ENCODE results near the gene HOXC6. TPM values are rescaled to one million over a fixed set of nuclear protein-coding genes. Genes with fewer than 3 reads are reported as not detected.

HOXC6 gene
- polyA plus RNA-seq, 1 experiment, result 0.02 TPM

DNA sequence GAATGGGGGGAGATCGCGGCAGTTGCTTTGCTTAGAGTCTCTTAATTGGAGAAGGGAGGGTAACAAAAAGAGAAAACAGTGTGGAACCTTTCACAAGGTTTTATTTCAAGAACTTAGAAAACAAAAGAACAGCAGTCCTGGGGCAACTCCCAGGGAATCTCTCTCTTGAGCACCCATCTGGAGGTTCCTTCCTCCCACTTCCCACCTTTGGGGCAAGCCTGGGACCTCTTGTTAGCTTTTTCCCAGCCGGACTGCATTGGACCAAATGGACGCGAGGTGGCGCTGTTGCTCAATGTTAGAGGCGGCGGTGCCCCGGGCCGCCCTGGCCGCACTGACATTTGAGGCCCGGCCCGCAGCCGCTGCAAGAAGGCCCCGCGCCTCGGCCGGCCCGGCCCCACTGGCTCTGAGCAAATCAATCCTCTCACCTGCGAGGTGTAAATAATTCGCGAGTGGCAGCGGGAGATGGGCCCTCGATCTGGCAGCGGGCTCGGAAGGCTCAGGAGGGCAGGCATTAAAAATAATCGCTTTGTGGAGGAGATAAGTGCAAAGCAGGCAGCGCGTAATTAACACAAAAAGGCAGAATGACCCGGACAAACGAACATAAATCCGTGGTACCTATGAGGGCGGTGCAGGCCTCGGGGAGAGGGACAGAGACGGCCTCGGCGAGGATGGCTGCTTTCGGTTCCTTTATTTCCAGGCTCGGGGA is 22.2 kb upstream of the HOXC6 start:
- H3K27ac ChIP-seq (ENCODE audit: low read depth, low read length), result no peak overlapping the region

DNA sequence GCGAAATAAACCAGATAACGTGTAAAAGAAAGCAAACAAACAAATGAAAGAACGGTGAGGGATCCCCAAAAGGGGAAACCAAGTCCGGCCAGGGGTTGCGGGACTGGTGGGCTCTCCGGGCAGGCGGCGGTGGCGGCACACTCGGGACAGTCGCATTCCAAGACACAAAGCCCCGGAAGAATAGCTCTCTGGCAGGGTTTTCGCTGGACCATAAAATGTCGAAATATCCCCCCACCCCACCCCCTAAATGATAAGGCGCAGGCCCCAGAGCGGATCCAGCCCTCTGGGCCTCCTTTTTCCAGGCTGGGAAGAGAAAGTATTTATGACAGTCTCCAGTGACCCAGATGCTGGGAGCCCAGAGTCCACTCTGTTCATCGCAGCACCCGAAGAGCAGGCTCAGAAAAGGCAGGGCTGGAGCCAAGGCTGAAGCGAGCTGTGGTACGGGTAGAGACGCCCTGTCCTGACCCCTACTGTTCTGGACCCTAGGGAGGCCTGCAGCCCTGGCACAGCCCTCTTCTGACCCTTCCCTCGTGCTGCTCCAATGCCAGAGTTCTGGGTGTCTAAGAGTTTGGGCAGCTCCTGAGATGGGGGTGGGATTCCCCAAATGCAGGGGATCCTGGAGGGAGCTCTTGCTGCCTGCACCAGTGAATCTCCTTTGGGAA is 21.6 kb upstream of the HOXC6 start:
- TF ChIP-seq, protein P1, sequence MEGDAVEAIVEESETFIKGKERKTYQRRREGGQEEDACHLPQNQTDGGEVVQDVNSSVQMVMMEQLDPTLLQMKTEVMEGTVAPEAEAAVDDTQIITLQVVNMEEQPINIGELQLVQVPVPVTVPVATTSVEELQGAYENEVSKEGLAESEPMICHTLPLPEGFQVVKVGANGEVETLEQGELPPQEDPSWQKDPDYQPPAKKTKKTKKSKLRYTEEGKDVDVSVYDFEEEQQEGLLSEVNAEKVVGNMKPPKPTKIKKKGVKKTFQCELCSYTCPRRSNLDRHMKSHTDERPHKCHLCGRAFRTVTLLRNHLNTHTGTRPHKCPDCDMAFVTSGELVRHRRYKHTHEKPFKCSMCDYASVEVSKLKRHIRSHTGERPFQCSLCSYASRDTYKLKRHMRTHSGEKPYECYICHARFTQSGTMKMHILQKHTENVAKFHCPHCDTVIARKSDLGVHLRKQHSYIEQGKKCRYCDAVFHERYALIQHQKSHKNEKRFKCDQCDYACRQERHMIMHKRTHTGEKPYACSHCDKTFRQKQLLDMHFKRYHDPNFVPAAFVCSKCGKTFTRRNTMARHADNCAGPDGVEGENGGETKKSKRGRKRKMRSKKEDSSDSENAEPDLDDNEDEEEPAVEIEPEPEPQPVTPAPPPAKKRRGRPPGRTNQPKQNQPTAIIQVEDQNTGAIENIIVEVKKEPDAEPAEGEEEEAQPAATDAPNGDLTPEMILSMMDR (IDR thresholded peaks at IDR 0.05; ENCODE audit: low read depth, low read length), result no peak
- Histone ChIP-seq H3K4me3 (ENCODE audit: low read depth, low read length) (peak overlapping the region; percentile 25), H3K9me3 (ENCODE audit: control insufficient read depth, insufficient read depth, low read length) (peaks cover 3% of the 10 kb centered on the region; the same call in 1 of the 2 replicates), H3K27ac (ENCODE audit: low read depth, low read length) (no peak overlapping the region), H3K27me3 (ENCODE audit: control insufficient read depth, insufficient read depth, low read length) (peaks cover 95% of the 10 kb centered on the region)
- ChIA-PET POLR2A (interaction anchor here (0.7 kb wide), 2 partner anchors 11 to 436 kb away, joined by 3 to 4 read pairs; no protein-coding TSS in a partner anchor), CTCF (interaction anchor here (0.6 to 7.8 kb wide), 16 partner anchors 8 to 373 kb away, joined by 3 to 163 read pairs (median 6); partner anchors contain the start of gene SMUG1)
- no peak for DNase-seq (ENCODE audit: low read depth, low spot score)

More for the DNA sequence above, 22.2 kb upstream of the HOXC6 start:
- Histone ChIP-seq H3K9me3 (ENCODE audit: control insufficient read depth, insufficient read depth, low read length) (peaks cover 3% of the 10 kb centered on the region; the same call in 1 of the 2 replicates), H3K4me3 (ENCODE audit: low read depth, low read length) (peak overlapping the region; percentile 25), H3K27me3 (ENCODE audit: control insufficient read depth, insufficient read depth, low read length) (peaks cover 95% of the 10 kb centered on the region)
- TF ChIP-seq, protein P1 (IDR thresholded peaks at IDR 0.05; ENCODE audit: low read depth, low read length), result peak; percentile 86
- ChIA-PET CTCF (interaction anchor here (0.6 to 7.8 kb wide), 20 partner anchors 9 to 428 kb away, joined by 3 to 163 read pairs (median 5); partner anchors contain the start of genes COPZ1 and SMUG1), POLR2A (interaction anchor here (0.7 kb wide), 1 partner anchor 195 kb away, joined by 3 read pairs; no protein-coding TSS in a partner anchor)
- peak; percentile 20 for DNase-seq (ENCODE audit: low read depth, low spot score)

DNA sequence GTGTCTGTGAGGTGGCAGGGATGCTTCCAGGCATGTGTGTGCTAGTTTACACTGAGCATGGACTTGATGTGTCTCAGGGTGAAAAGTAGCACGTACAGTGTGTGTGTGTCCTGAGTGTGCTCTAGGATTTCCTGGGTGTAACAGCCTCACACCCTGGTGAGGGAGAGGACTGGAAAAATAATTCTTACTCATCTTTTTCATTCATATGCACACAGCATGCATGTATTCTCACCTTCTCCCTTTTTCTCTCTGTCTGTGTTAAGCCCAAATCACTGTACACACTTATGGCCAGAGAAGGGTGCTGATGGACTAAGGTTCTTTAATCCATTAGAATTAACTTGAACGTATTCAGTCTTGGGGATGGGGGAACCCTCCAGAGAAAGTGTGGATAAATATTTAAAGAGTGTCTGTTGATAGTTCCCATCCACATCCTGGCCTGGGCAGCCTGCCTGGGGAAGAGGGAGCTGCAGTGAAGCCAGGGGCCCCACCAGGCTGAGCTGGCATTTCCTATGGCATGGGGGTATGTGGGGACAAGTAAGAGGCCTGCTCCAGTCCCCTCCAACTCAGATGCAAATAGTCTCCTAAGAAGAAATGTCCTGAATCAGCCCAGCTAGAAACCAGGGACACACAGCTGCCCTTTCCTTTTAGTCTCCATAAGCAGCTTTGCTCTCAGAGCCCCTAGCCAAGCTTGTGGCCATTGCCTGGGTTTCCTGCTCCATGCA is 20.5 kb upstream of the HOXC6 start:
- Histone ChIP-seq H3K9me3 (ENCODE audit: control insufficient read depth, insufficient read depth, low read length) (peaks cover 3% of the 10 kb centered on the region; the same call in 1 of the 2 replicates), H3K27ac (ENCODE audit: low read depth, low read length) (no peak overlapping the region), H3K4me3 (ENCODE audit: low read depth, low read length) (no peak overlapping the region), H3K27me3 (ENCODE audit: control insufficient read depth, insufficient read depth, low read length) (peaks cover 92% of the 10 kb centered on the region)
- DNase-seq (ENCODE audit: low read depth, low spot score), result no peak
- CTCF ChIA-PET, result interaction anchor here (1.0 to 7.8 kb wide), 10 partner anchors 9 to 371 kb away, joined by 4 to 163 read pairs (median 12); partner anchors contain the start of gene SMUG1
- TF ChIP-seq, protein P1 (IDR thresholded peaks at IDR 0.05; ENCODE audit: low read depth, low read length), result no peak
- POLR2A ChIA-PET, result interaction anchor here (0.7 kb wide), 1 partner anchor 10 kb away, joined by 3 read pairs; no protein-coding TSS in a partner anchor

DNA sequence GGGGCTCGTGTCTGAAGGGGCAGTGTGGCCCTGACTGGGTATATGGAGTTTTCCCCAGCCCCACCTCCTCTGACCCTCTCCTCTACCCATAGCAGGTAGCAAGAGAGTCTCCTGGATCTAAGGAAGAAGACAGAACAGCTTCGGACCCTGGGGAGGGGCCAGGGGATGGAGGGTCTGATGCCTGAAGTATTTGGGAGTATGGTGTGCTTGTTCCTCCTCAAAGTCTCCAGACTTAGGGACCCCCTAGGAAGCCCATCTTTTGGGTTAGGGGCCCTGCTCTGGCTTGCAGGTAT is 20.0 kb upstream of the HOXC6 start:
- TF ChIP-seq, protein P1 (IDR thresholded peaks at IDR 0.05; ENCODE audit: low read depth, low read length), result no peak
- H3K4me3 ChIP-seq (ENCODE audit: low read depth, low read length), result no peak overlapping the region
- ChIA-PET CTCF (interaction anchor here (1.0 to 7.8 kb wide), 6 partner anchors 24 to 360 kb away, joined by 4 to 163 read pairs (median 16); no protein-coding TSS in a partner anchor), POLR2A (no interaction called here)
- H3K9me3 ChIP-seq (ENCODE audit: control insufficient read depth, insufficient read depth, low read length), result peaks cover 3% of the 10 kb centered on the region; the same call in 1 of the 2 replicates
- H3K27ac ChIP-seq (ENCODE audit: low read depth, low read length), result no peak overlapping the region
- DNase-seq (ENCODE audit: low read depth, low spot score), result no peak
- peaks cover 92% of the 10 kb centered on the region for H3K27me3 ChIP-seq (ENCODE audit: control insufficient read depth, insufficient read depth, low read length)

Measured in AG04450 (cell line).